ENCODE measurements around the gene IMPA2. TPM values are rescaled to one million over a fixed set of nuclear protein-coding genes. Genes with fewer than 3 reads are reported as not detected.

The IMPA2 gene
- total and polyA plus RNA-seq, 4 experiments from 2014 or later, result 4.9 to 9.8 (median 6.5) TPM

DNA sequence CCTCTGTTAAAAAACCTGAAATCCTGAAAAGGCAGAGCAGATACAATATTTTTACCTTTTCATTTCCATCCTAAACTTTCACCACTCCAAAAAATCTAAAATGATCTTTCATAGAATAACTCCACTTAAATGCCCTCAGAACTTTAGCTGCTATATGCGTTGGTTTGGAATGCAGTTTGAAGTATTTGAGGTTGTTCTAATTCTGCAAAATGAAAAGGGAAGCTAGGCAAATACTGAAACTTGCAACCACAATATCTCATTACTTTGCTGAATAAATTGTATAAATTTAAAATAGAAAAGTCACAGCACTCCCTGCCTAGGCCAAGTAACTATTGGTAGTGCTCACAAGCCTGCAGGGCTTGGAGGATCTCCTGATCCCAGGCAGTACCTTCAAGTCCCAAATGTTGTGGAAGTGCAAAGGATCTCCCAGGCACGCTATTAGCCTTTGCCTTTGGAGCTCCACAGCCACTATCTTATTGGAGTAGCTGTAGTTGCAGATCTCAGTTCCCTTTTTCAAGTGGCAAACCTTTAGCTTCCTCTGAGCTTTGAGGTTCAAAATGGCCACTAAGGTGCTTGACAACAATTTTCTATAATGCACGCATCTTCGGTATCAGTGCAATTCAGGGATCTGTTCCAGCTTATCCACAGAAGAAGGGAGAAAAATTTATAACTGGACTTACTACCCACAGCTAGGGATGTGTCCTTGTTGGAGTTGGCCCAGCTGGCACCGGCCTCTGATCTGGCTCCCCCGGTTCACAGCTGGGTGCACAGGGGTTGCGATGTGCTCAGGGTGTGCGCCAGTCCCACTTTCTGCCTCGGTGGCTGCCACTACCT is 68.9 kb downstream of the IMPA2 start:
- H3K4me3 Mint-ChIP-seq, result no peak overlapping the region
- peaks cover 6 to 10% of the 10 kb centered on the region in 2 donors for H3K27me3 Mint-ChIP-seq
- no peaks in the 10 kb centered on the region for H3K36me3 Mint-ChIP-seq
- DNase-seq, result no peak
- no peaks in the 10 kb centered on the region for H3K4me1 Mint-ChIP-seq
- Histone ChIP-seq H3K4me3 (ENCODE audit: low read length in 2 of 2) (no peak overlapping the region), H3K27ac (ENCODE audit: low read depth, low read length) (no peak overlapping the region), H3K27me3 (ENCODE audit: insufficient read depth, low read length) (no peaks in the 10 kb centered on the region), H3K9me3 (ENCODE audit: control insufficient read depth in 1 of 2, low read length in 2 of 2) (no peaks in the 10 kb centered on the region), H3K36me3 (ENCODE audit: insufficient read depth, low read length) (no peaks in the 10 kb centered on the region), H3K4me1 (ENCODE audit: insufficient read depth, low read length) (no peaks in the 10 kb centered on the region)
- no peaks in the 10 kb centered on the region for H3K9me3 Mint-ChIP-seq
- H3K27ac Mint-ChIP-seq, result no peak overlapping the region
- ChIA-PET CTCF (ENCODE audit: partially characterized antibody) (interaction anchor here (0.5 to 1.6 kb wide), 2 partner anchors 112 to 1192 kb away, joined by 3 to 6 read pairs; no protein-coding TSS in a partner anchor), POLR2A (ENCODE audit: partially characterized antibody) (no interaction called here)
- intact Hi-C loops (cut with micrococcal nuclease), result no loop called here

DNA sequence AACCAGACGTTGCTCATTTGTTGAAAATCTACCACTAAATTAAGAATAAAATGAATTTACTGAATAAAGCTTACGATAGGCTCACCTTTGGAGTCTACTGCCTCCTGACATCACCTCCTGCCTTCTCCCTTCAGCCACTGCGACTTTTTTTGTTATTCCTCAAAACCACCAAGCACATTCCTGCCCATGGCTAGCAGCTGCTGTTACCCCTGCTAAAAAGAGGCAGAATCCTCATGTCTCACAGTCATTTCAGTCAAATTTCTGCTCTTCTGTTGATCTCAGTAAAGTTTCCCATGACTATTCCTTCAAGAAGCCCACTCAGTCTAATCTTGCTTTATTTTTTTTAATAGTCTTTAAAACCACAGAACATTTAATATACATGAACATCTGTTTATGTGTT is 71.6 kb downstream of the IMPA2 start:
- H3K27me3 ChIP-seq (ENCODE audit: insufficient read depth, low read length), result no peaks in the 10 kb centered on the region
- no peak for DNase-seq
- no peaks in the 10 kb centered on the region for H3K9me3 ChIP-seq (ENCODE audit: control insufficient read depth in 1 of 2, low read length in 2 of 2)
- intact Hi-C loops (cut with micrococcal nuclease), result no loop called here
- H3K27ac ChIP-seq (ENCODE audit: low read depth, low read length), result no peak overlapping the region
- ChIA-PET POLR2A (ENCODE audit: partially characterized antibody) (no interaction called here), CTCF (ENCODE audit: partially characterized antibody) (interaction anchor here (1.5 kb wide), 1 partner anchor 14 kb away, joined by 3 read pairs; no protein-coding TSS in a partner anchor)
- Mint-ChIP-seq H3K27me3 (peaks cover 4 to 10% of the 10 kb centered on the region in 2 donors), H3K27ac (no peak overlapping the region), H3K4me1 (no peaks in the 10 kb centered on the region), H3K36me3 (no peaks in the 10 kb centered on the region), H3K4me3 (no peak overlapping the region), H3K9me3 (no peaks in the 10 kb centered on the region)
- no peak overlapping the region for H3K4me3 ChIP-seq (ENCODE audit: low read length in 2 of 2)
- no peaks in the 10 kb centered on the region for H3K4me1 ChIP-seq (ENCODE audit: insufficient read depth, low read length)
- no peaks in the 10 kb centered on the region for H3K36me3 ChIP-seq (ENCODE audit: insufficient read depth, low read length)

DNA sequence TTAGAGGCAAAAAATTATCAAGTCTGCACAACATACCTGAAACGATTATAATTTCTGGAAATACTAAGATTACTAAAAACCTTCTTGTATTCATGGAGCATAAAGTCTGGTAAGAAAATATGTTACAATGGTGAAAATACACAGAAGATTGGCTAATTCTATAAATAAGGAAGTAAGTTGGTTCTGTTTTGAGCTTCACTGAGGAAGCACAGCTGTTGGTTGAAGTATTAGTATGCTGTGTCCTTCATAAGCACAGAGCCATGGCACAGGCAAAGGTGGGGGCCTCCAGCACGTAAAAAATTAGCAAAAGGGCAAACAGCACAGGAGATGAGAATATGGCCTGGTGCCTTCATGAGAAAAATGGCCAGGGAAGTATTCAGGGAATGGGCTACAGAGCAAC is 72.0 kb downstream of the IMPA2 start:
- Mint-ChIP-seq H3K4me3 (no peak overlapping the region), H3K27me3 (peaks cover 4 to 10% of the 10 kb centered on the region in 2 donors), H3K9me3 (no peaks in the 10 kb centered on the region), H3K27ac (no peak overlapping the region), H3K36me3 (no peaks in the 10 kb centered on the region), H3K4me1 (no peaks in the 10 kb centered on the region)
- Histone ChIP-seq H3K36me3 (ENCODE audit: insufficient read depth, low read length) (no peaks in the 10 kb centered on the region), H3K27ac (ENCODE audit: low read depth, low read length) (no peak overlapping the region), H3K4me1 (ENCODE audit: insufficient read depth, low read length) (no peaks in the 10 kb centered on the region), H3K9me3 (ENCODE audit: control insufficient read depth in 1 of 2, low read length in 2 of 2) (no peaks in the 10 kb centered on the region), H3K27me3 (ENCODE audit: insufficient read depth, low read length) (no peaks in the 10 kb centered on the region), H3K4me3 (ENCODE audit: low read length in 2 of 2) (no peak overlapping the region)
- intact Hi-C loops (cut with micrococcal nuclease), result no loop called here
- ChIA-PET CTCF (ENCODE audit: partially characterized antibody) (no interaction called here), POLR2A (ENCODE audit: partially characterized antibody) (no interaction called here)
- no peak for DNase-seq

DNA sequence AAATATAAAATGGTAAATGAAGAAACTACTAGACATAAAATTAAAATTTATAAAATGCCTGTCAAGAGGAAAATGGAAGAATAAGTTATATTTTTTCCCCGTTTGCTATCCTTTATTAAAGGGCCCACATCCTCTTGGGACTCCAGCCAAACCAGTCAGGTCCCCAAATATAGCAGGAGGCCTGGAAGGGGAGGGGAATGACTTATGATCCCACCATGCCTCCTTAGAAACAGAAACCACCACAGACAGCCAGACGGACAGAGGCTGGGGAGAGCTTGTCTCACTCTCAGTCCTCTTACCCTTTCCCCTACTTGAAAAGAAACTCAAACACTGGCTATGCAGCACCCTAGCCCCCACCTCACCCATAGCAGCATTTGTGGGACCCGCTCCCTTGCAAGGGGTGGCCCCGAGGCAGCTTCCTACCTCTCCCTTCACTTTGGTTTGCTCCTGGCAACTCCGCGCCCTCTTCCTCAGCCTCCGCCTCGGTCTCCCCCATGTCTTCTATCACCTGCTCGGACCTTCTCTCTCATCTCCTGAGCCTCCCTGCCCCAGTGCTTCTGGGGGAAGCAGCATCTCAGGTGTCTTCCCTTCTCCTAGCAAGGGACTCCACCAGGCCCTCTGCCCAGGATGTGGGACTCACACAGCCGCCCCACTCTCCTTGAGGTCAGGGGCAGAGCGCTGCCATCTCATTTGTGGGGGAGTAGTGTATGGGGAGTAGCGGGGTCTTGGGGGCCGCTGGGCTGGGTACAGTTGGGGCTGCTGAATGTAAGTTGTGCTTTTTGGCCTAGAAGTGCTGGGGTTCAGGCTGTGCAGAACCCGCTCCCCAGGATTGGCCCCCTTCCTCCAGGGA is 75.0 kb downstream of the IMPA2 start:
- no peaks in the 10 kb centered on the region for H3K4me1 ChIP-seq (ENCODE audit: insufficient read depth, low read length)
- no peaks in the 10 kb centered on the region for H3K36me3 Mint-ChIP-seq
- H3K4me3 ChIP-seq (ENCODE audit: low read length in 2 of 2), result no peak overlapping the region
- no peak overlapping the region for H3K4me3 Mint-ChIP-seq
- ChIA-PET POLR2A (ENCODE audit: partially characterized antibody) (no interaction called here), CTCF (ENCODE audit: partially characterized antibody) (no interaction called here)
- H3K4me1 Mint-ChIP-seq, result no peaks in the 10 kb centered on the region
- no peaks in the 10 kb centered on the region for H3K9me3 Mint-ChIP-seq
- peak overlapping the region in 1 of 7 donors; percentile 61 for H3K27ac Mint-ChIP-seq
- peaks cover 4% of the 10 kb centered on the region in 2 donors for H3K27me3 Mint-ChIP-seq
- H3K9me3 ChIP-seq (ENCODE audit: control insufficient read depth in 1 of 2, low read length in 2 of 2), result no peaks in the 10 kb centered on the region
- no peaks in the 10 kb centered on the region for H3K36me3 ChIP-seq (ENCODE audit: insufficient read depth, low read length)
- no peak overlapping the region for H3K27ac ChIP-seq (ENCODE audit: low read depth, low read length)
- intact Hi-C loops (cut with micrococcal nuclease), result no loop called here
- no peaks in the 10 kb centered on the region for H3K27me3 ChIP-seq (ENCODE audit: insufficient read depth, low read length)
- no peak for DNase-seq

DNA sequence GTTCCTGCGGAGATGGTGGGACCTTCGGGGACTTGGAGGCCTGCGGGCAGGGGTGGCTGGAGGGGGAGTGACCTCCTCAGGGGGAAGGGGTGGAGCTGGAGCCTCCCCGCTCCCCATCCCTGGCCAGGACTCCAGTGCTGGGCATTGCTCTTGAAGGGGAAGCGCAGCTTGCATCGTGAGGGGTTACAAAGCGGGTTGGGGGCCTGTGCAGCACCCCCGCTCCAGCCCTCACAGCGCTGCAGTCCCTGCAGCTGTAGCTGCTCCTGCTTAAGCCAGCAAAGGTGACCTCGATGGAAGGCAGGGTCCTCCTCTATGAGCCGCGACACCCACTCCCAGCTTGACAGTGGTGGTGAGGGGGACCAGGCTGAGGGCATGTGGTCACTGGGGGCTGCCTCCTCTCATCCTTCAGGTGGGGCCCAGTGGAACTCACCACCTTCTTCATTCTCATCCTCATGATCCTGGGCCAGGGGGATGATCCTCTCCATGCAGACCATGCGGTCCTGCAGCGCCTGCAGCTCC is 75.6 kb downstream of the IMPA2 start:
- Histone ChIP-seq H3K9me3 (ENCODE audit: control insufficient read depth in 1 of 2, low read length in 2 of 2) (no peaks in the 10 kb centered on the region), H3K27ac (ENCODE audit: low read depth, low read length) (no peak overlapping the region), H3K4me1 (ENCODE audit: insufficient read depth, low read length) (no peaks in the 10 kb centered on the region), H3K4me3 (ENCODE audit: low read length in 2 of 2) (no peak overlapping the region), H3K36me3 (ENCODE audit: insufficient read depth, low read length) (no peaks in the 10 kb centered on the region), H3K27me3 (ENCODE audit: insufficient read depth, low read length) (no peaks in the 10 kb centered on the region)
- Mint-ChIP-seq H3K4me3 (no peak overlapping the region), H3K36me3 (no peaks in the 10 kb centered on the region), H3K4me1 (no peaks in the 10 kb centered on the region), H3K9me3 (no peaks in the 10 kb centered on the region), H3K27ac (no peak overlapping the region), H3K27me3 (peaks cover 4% of the 10 kb centered on the region in 2 donors)
- POLR2A ChIA-PET (ENCODE audit: partially characterized antibody), result no interaction called here
- intact Hi-C loops (cut with micrococcal nuclease), result no loop called here
- no peak for DNase-seq
- CTCF ChIA-PET (ENCODE audit: partially characterized antibody), result no interaction called here

DNA sequence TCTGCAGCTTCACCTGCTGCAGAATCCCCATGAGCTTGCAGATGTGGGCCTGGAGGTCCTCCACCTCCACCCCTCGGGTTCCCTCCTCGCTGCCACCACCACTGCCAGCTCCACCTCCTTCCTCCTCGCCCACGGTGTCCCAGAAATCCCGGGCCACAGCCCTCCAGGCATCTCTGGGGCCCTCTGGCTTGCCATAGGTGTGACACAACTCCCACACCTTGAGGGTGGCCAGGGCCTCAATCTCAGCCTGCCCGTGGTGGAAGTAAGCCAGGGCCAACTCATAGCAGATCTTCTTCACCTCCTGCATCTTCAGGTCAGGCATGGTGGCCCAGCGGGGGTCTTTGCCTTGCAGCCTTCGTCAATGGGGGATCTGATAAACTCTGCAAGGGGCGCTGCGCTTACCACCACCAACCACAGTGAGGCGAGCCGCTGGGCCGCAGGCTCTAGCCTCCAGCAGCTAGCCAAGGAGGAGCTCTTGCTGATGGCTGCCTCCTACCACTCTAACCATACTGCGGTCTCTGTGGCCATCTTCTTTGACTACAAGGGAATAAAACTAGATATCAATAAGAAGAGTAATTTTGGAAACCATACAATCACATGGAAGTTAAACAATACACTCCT is 76.2 kb downstream of the IMPA2 start:
- Mint-ChIP-seq H3K27me3 (peaks cover 4 to 5% of the 10 kb centered on the region in 2 donors), H3K9me3 (no peaks in the 10 kb centered on the region), H3K27ac (peak overlapping the region in 1 of 7 donors; percentile 26), H3K4me3 (no peak overlapping the region), H3K36me3 (no peaks in the 10 kb centered on the region), H3K4me1 (no peaks in the 10 kb centered on the region)
- DNase-seq, result no peak
- Histone ChIP-seq H3K9me3 (ENCODE audit: control insufficient read depth in 1 of 2, low read length in 2 of 2) (no peaks in the 10 kb centered on the region), H3K4me1 (ENCODE audit: insufficient read depth, low read length) (no peaks in the 10 kb centered on the region), H3K27me3 (ENCODE audit: insufficient read depth, low read length) (no peaks in the 10 kb centered on the region), H3K4me3 (ENCODE audit: low read length in 2 of 2) (no peak overlapping the region), H3K36me3 (ENCODE audit: insufficient read depth, low read length) (no peaks in the 10 kb centered on the region), H3K27ac (ENCODE audit: low read depth, low read length) (no peak overlapping the region)
- intact Hi-C loops (cut with micrococcal nuclease), result no loop called here
- ChIA-PET POLR2A (ENCODE audit: partially characterized antibody) (no interaction called here), CTCF (ENCODE audit: partially characterized antibody) (no interaction called here)
